ENCODE measurements around the gene ZNF497.
"Not testable (repeated sequence)": the region's sequence is repeated elsewhere in the genome, so short reads cannot be mapped to it uniquely, and the experiment has no call there.

ZNF497 gene

GRCh38 chr19:58319241-58319640 lies 43.3 kb downstream of the ZNF497 start:
- FAIRE-seq, result no peak
- no peak for DNase-seq (ENCODE audit: insufficient read length, low spot score)

GRCh38 chr19:58318297-58318696 lies 44.3 kb downstream of the ZNF497 start:
- DNase-seq (ENCODE audit: insufficient read length, low spot score) (no peak), FAIRE-seq (no peak)

- no peak for FAIRE-seq
- no peak for DNase-seq (ENCODE audit: insufficient read length, low spot score)
Observed at GRCh38 chr19:58317476-58318072, 45.0 kb downstream of the ZNF497 start.

DNA sequence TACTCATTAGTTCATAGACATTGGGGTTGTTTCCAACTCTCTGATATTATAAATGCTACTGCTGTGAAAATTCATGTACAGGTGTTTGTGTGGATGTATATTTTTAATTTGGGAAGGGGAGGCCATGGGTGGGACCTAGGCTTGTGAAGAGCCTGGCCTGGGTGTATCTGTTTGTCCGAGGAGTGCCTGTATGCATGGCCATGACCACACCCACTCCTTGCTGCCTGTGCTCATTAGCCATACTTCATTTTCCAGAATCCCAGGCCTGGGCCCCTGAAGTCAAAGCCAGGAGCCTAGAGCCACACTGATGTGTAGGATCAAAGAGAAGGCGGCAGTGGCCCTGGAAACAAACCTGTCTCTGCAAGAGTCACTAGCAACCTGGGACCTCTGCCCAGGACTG lies 47.0 kb downstream of the ZNF497 start:
- DNase-seq (ENCODE audit: insufficient read length, low spot score) (no peak), FAIRE-seq (no peak)

GRCh38 chr19:58311345-58311865 lies 51.1 kb downstream of the ZNF497 start:
- DNase-seq (ENCODE audit: insufficient read length, low spot score) (no peak), FAIRE-seq (no peak)

GRCh38 chr19:58310685-58311084 lies 51.9 kb downstream of the ZNF497 start:
- DNase-seq (ENCODE audit: insufficient read length, low spot score); FAIRE-seq: not testable (repeated sequence)

DNA sequence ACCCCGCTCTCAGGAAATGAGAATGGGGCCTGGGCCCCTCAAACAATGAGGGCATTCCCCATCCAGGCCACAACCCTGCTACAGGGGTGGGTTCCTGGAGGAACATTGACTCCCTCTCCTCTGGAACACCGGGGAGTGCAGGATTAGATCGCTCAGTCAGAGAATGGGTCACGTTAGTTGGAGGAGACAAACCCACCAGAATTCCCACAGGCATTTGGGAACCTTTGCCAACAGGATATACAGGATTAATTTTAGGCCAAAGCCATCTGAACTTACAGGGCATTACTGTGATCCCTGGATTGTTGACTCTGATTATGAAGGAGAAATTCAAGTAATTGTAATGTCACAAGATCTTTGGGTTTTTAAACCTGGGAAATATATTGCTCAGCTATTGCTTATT lies 54.8 kb downstream of the ZNF497 start:
- FAIRE-seq (no peak), DNase-seq (ENCODE audit: insufficient read length, low spot score) (no peak)

- FAIRE-seq (no peak), DNase-seq (ENCODE audit: insufficient read length, low spot score) (peak; percentile 16)
Observed at GRCh38 chr19:58305932-58306323, 56.6 kb downstream of the ZNF497 start.

DNA sequence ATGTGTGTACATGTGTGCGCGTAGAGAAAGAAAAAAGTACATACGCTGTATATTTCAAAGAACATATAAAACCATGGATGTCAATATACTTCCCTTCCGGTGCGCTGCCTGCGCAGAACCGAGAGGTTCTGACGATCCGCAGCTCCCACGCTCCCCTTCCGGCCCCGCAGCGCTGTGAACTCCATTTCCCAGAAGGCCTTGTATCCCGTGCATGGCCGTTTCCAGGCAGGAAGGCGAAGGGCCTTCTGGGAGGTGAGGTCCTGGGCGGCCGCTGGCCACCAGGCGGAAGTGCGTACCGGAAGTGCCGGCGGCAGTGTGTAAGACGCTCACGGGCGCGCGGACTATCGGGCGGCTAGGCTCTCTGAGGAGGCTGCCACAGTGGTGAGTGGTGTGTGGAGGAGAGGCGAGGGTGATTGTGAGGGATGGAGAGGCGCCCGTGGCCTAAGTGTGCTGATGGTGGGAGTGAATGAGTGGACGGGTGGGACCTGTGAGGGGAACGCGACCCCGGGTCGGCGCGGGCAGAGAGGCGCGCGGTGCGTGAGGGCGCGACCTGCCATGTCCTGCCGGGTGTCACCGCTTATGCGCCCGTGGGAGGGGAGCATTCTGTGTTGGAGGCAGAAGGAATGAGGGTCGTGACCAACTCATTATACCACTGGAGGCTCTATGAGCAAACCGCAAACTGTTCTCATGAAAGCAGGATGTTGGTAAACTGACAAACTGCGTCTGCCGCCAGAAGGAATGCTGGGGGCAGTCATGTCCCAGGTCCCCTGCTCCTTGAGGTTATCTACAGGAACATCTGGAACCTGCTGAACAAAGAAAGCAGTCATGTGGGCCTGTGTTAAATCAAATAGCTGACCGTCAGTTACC lies 57.3 kb downstream of the ZNF497 start, which contains the start of gene ERVK3-1:
ERVK3-1 (plus strand) TSS at position 313 of the 867 bp plus-strand sequence. CDS start 6,792 bp downstream, outside the sequence.
- FAIRE-seq (peak; percentile 98), DNase-seq (ENCODE audit: insufficient read length, low spot score) (peak; percentile 96)

DNA sequence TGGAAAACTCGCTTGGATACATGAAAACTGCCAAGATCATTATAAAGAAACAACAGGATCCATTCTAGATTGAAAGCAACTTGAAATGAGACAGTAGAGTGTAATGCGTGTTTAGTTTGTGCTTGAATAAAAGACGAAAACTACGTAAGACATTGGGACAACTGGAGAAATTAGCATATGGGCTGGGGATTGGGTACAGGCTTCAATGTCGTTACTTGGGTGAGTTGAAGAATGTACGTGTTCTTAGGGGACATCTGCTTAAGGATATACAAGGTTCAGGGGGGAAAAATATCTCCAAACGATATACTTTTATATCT lies 57.8 kb downstream of the ZNF497 start:
- DNase-seq (ENCODE audit: insufficient read length, low spot score) (no peak), FAIRE-seq (no peak)

Data from GM19239 (cell line).